ENCODE results near the gene NEK6. TPM values are rescaled to one million over a fixed set of nuclear protein-coding genes. Genes with fewer than 3 reads are reported as not detected.
A peak's percentile ranks its signal among the peaks of the same experiment; 100 is the strongest.

NEK6 gene
- total RNA-seq, 4 donors from 2014 or later: 2.0 to 15.3 (median 7.3) TPM

- peak overlapping the region in 2 of 4 donors; percentile 50 to 52 for H3K27ac ChIP-seq
These were observed 36.8 kb upstream of the NEK6 start for GRCh38 chr9:124220946-124221451.

GRCh38 chr9:124221676-124222075 lies 36.1 kb upstream of the NEK6 start:
- peaks cover 0 to 68% (median 32%) of the 10 kb centered on the region in 3 donors for H3K4me1 ChIP-seq
- peak overlapping the region in 1 of 4 donors; percentile 50 for H3K27ac ChIP-seq
- intact Hi-C loops (cut with DNase I): no loop called here
- no peaks in the 10 kb centered on the region for H3K9me3 ChIP-seq
- DNase-seq: no peak
- H3K4me3 ChIP-seq: no peak overlapping the region
- no peaks in the 10 kb centered on the region for H3K36me3 ChIP-seq
- 69 to 78% methylated on average over 2 to 3 of the region's 3 CpGs for WGBS, 2 donors
- no peak for TF ChIP-seq POLR2A (IDR thresholded peaks at IDR 0.05)
- TF ChIP-seq CTCF (IDR thresholded peaks at IDR 0.05): no peak
- H3K27me3 ChIP-seq: no peaks in the 10 kb centered on the region

More at GRCh38 chr9:124220946-124221451, 36.8 kb upstream of the NEK6 start:
- intact Hi-C loops (cut with DNase I): no loop called here
- Histone ChIP-seq H3K27me3 (no peaks in the 10 kb centered on the region), H3K36me3 (no peaks in the 10 kb centered on the region), H3K4me3 (no peak overlapping the region), H3K4me1 (peaks cover 0 to 75% (median 38%) of the 10 kb centered on the region in 3 donors), H3K9me3 (no peaks in the 10 kb centered on the region)
- TF ChIP-seq POLR2A (IDR thresholded peaks at IDR 0.05) (no peak), CTCF (IDR thresholded peaks at IDR 0.05) (no peak)
- no peak for DNase-seq
- 24% methylated on average over 6 of the region's 6 CpGs for WGBS, 2 donors

- no peak for DNase-seq
- Histone ChIP-seq H3K4me3 (no peak overlapping the region), H3K27ac (no peak overlapping the region), H3K9me3 (no peaks in the 10 kb centered on the region), H3K4me1 (peaks cover 0 to 64% (median 30%) of the 10 kb centered on the region in 3 donors), H3K27me3 (no peaks in the 10 kb centered on the region), H3K36me3 (no peaks in the 10 kb centered on the region)
- intact Hi-C loops (cut with DNase I): no loop called here
- 73 to 100% methylated on average over 3 of the region's 4 CpGs for WGBS, 2 donors
- TF ChIP-seq CTCF (IDR thresholded peaks at IDR 0.05): no peak
- no peak for TF ChIP-seq POLR2A (IDR thresholded peaks at IDR 0.05)
These were observed 35.6 kb upstream of the NEK6 start for GRCh38 chr9:124222109-124222508.

GRCh38 chr9:124222918-124223720 lies 34.6 kb upstream of the NEK6 start:
- Histone ChIP-seq H3K4me3 (no peak overlapping the region), H3K4me1 (peaks cover 0 to 55% (median 22%) of the 10 kb centered on the region in 3 donors), H3K9me3 (no peaks in the 10 kb centered on the region), H3K27ac (peak overlapping the region in 1 of 4 donors; percentile 55), H3K27me3 (no peaks in the 10 kb centered on the region), H3K36me3 (no peaks in the 10 kb centered on the region)
- WGBS, 2 donors: 59 to 81% methylated on average over 6 of the region's 10 CpGs
- DNase-seq: no peak
- intact Hi-C loops (cut with DNase I): no loop called here
- TF ChIP-seq POLR2A (IDR thresholded peaks at IDR 0.05) (no peak), CTCF (IDR thresholded peaks at IDR 0.05) (no peak)

- Histone ChIP-seq H3K27ac (no peak overlapping the region), H3K4me3 (no peak overlapping the region), H3K27me3 (no peaks in the 10 kb centered on the region), H3K4me1 (peaks cover 0 to 33% (median 13%) of the 10 kb centered on the region in 3 donors), H3K36me3 (no peaks in the 10 kb centered on the region), H3K9me3 (no peaks in the 10 kb centered on the region)
- intact Hi-C loops (cut with DNase I): no loop called here
- no peak for TF ChIP-seq CTCF (IDR thresholded peaks at IDR 0.05)
- no peak for TF ChIP-seq POLR2A (IDR thresholded peaks at IDR 0.05)
- no peak for DNase-seq
These were observed 31.8 kb upstream of the NEK6 start for GRCh38 chr9:124225945-124226344.

All from esophagus squamous epithelium (tissue), 5 donors.